Activated T-helper 1 cell treated with anti-CD3 and anti-CD28 coated beads, Interleukin-2, amount 50 U/mL, for 16 hours (primary cell): ENCODE measurements around the gene EZH2.

ENCODE experiments used
- DNase-seq, 2 donors: peaks; one replicate each; pipeline ENCODE4 v3.0.0-alpha.2; 2020; ENCODE audit warnings: low read depth in 1 of 2, low spot score in 1 of 2

Gene EZH2

DNA sequence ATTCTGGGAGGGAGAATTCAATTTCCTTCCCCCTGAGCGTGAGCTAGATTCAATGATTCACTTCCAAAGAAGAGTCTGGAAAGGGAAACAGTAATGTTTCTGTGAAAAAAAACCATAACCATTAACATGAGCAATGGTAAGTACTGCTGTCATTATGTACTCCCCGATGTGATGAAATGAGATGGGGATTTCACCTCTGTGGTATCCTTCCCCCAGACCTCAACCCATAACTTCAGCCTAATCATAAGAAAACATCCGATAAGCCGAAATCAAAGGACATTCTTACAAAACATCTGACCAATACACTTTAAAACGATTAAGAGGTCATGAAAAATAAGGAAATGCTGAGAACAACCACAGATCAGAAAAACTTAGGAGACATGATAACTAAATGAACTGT lies 27.2 kb downstream of the EZH2 start:
- no peak for DNase-seq

- no peak for DNase-seq
Observed at GRCh38 chr7:148856578-148856881, 27.6 kb downstream of the EZH2 start.

- no peak for DNase-seq
Observed at GRCh38 chr7:148854983-148855382, 29.1 kb downstream of the EZH2 start.

GRCh38 chr7:148852272-148852671 lies 31.8 kb downstream of the EZH2 start:
- no peak for DNase-seq

DNA sequence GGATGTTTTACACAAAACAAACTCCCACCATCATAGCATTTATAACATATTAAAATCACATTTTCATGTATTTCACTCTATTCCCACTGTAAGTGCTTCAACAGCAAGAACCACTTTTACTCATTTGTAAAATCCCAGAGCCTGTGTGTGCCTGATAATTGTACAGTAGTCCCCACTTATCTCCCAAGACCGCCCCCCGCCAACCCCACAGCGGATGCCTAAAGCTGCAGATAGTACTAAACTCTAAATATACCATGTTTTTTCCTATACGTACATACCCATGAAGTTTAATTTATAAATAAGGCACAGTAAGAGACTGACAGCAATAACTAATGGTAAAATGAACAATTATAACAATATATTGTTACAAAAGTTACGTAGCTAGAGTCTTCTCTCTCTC lies 33.5 kb downstream of the EZH2 start:
- no peak for DNase-seq

GRCh38 chr7:148849393-148850098 lies 34.5 kb downstream of the EZH2 start:
- no peak for DNase-seq

- DNase-seq, result no peak
Observed at GRCh38 chr7:148847815-148848734, 36.0 kb downstream of the EZH2 start.

GRCh38 chr7:148838905-148839304 lies 45.2 kb downstream of the EZH2 start:
- DNase-seq, result no peak

DNA sequence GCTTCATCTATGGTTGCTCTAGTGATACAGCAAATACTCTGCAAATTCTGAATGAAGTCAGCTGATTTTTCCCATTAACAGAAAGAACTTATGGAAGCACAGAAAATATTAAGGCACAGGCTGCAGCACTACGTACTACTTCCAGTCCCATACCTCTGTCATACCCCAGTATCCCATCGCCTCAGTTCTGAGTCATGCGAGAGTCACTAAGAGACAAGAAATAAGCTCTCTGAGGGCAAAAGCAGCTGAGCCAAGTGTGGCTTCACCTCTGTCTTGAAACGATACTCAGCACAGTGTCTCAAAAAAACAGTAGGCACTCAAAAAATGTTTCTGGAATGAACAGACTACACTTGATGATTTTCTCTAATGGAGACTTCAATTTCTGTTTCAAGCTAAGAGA lies 48.2 kb downstream of the EZH2 start:
- DNase-seq, result no peak

GRCh38 chr7:148834605-148835004 lies 49.5 kb downstream of the EZH2 start:
- no peak for DNase-seq

DNA sequence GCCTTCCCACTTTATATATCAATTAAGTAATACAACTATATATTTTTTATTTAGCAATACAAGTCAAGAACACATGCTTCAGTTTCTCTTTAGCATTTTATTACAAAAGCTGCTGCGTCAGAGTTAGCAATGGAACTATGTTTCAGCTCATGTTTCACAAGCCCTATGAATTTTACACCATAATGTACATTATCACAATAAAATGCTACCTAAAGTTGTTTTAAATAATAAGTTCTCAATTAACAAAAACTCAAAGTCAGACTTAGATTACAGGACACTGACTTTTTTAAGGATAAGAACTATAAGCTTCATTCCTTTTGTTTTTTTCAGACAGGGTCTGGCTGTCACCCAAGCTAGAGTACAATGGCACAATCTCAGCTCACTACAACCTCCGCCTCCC lies 52.3 kb downstream of the EZH2 start:
- no peak for DNase-seq

DNA sequence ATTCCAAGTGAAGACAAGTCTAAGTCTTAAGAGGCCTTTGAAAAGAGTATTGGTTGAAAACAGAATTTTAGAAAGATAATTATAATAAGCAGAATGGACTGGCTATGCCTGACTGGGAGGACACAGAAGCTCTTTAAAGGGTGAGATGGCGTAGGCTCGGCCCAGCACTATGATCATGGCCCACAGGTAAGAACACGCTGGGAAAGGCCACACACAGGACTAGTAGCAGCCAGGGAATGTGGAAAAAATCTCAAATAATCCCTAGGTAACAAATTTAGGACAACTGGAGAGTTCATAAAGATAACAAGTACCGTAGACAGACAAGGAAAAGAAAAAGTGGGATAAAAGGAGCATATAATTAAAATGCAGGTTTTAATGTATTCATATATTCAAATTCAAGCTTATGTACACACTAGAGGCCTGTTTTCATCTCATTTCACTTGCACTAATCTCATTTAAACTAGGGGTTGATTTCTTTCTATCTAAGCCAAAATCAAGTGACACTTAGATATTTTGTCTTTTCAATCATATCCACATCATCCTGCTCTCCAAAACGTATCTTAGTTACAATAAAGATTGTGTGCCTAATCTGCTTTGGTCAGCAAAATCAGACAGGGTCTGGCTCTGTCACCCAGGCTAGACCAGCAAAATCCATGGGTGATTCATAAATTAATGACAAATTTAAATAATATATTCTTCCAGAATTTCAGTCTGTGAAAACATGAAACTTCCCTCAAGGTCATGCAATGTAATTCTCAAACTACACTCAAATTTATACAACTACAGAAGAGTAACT lies 53.0 kb downstream of the EZH2 start:
- no peak for DNase-seq

DNA sequence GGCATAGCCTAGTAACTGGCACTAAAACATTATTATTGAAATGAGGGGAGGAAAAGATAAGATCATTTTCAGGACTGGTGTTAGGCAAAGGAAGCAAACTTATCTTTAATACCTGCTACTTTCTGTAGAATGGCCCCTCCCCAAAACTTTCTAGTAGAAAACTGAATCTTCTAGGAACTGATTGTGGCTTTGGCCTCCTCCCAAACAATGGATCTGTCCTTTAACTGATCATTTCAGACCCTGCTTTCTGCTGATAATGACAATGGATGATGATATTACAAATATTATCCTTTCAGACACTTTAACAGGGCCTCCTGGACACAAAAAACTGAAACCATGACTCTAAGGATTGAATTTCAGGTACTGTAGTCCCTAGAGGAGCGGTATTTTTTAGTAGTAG lies 55.1 kb downstream of the EZH2 start:
- no peak for DNase-seq

- no peak for DNase-seq
Observed at GRCh38 chr7:148825338-148825737, 58.8 kb downstream of the EZH2 start.

- DNase-seq, result no peak
Observed at GRCh38 chr7:148824864-148825263, 59.2 kb downstream of the EZH2 start.

DNA sequence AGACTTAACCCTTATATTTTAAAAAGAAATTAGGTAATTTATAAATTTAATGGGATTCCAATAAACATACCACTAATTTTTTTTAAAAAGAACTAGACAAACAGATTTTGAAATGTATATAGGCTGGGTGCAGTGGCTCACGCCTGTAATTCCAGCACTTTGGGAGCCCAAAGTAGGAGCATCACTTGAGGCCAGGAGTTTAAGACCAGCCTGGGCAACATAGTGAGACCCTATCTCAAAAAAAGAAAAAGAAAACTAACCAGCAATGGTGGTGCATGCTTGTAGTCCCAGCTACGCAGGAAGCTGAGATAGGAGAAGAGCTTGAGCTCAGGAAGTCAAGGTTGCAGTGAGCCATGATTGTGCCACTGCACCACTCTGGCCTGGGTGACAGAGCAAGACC lies 62.7 kb downstream of the EZH2 start:
- no peak for DNase-seq

DNA sequence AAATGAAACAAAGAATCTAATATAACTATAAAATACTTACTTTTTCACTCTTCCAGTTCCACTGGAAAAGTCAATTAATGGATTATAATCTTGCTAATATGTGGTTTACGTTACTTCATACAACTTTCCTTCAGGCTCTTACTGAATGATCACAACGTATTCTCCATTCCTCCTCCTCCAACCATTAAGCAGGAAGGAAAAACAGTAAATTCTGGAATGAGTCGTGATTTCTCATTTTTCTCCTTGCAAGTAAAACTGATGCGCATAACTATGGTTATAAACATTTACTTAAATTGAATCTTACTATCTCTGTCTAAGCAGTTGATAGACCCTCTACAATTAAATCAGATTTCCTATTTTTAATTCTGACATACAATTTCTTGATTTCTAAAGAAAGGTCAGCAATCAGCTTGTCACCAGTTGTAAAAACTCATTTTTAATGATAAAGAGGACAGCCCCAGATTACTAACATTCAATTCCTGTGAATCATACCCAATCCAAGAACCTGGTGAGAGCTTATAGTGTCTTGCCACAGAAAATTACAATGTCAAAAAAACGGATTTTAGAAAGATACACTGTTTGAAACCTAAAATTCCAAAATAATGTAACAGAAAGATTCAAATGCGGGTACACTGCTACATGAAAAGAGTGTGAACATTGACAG lies 64.3 kb downstream of the EZH2 start:
- no peak for DNase-seq

DNA sequence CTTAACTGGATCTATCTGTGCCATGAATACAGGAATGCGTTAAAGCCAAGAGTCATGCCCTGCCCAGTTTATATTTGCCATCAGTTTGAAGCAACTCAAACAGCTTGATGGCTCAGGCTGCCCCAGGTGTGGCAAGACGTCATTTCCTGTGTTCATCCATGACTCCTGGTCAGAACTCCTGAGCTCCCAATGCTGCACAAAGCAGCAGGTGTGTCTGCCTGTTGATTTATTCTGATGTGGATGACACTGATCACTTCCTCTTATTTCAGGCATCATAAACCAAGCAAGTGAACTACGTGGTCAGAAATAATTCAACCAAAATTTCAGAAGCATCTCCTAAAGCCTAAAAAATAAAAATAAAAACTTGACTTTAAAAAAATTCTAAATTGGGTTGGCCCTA lies 68.5 kb downstream of the EZH2 start:
- no peak for DNase-seq

- DNase-seq, result no peak
Observed at GRCh38 chr7:148814922-148815559, 69.0 kb downstream of the EZH2 start.

- no peak for DNase-seq
Observed at GRCh38 chr7:148813890-148814289, 70.2 kb downstream of the EZH2 start.

DNA sequence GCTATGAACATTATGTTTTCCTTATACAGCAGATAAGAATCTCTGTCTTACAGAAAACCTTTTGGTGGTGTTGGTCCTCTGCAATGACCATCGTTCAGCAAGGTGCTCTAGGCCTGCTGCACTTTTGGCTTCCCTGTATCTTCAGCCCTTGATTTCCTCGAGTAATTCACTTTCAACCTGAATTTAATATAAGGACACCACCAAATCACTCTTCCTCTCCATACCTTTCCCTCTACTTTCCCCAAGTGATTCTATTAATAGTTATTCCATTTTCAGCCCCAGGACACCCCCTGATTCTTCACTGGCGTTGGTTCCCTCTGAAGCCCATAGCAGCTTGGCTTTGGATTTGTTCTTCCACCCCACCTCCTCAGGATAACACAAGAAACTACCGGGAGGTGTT lies 72.2 kb downstream of the EZH2 start:
- DNase-seq, result no peak
